H9 (cell line): ENCODE results near the gene ZNF423. TPM values are rescaled to one million over a fixed set of nuclear protein-coding genes. Genes with fewer than 3 reads are reported as not detected.

ENCODE experiments used
- DNase-seq: peaks from one replicate; pipeline ENCODE4 v3.0.0-alpha.2; 2017
- H2AFZ ChIP-seq: one replicate; pipeline ENCODE4 v1.6.1; 2013; ENCODE audit warnings: mild to moderate bottlenecking, low read length, control low read depth, moderate library complexity
- H2AK5ac ChIP-seq: 2 replicates; pipeline ENCODE4 v1.6.1; 2013; ENCODE audit warnings: low read length, control low read depth, mixed read lengths; ENCODE audit not compliant: insufficient read length
- H2BK120ac ChIP-seq: one replicate; pipeline ENCODE4 v1.6.1; 2013; ENCODE audit warnings: low read depth, mild to moderate bottlenecking, low read length, control low read depth, inconsistent platforms; ENCODE audit not compliant: poor library complexity, severe bottlenecking
- H2BK12ac ChIP-seq: 2 replicates; pipeline ENCODE4 v1.6.1; 2013; ENCODE audit warnings: low read length, control low read depth, mixed read lengths, low read depth; ENCODE audit not compliant: insufficient read length
- H2BK15ac ChIP-seq: 2 replicates; pipeline ENCODE4 v1.6.1; 2013; ENCODE audit warnings: low read depth, low read length, control low read depth
- H2BK20ac ChIP-seq: one replicate; pipeline ENCODE4 v1.6.1; 2013; ENCODE audit warnings: low read depth, mild to moderate bottlenecking, low read length, control low read depth, inconsistent platforms; ENCODE audit not compliant: poor library complexity, severe bottlenecking
- H2BK5ac ChIP-seq: 2 replicates; pipeline ENCODE4 v1.6.1; 2013; ENCODE audit warnings: low read length, control low read depth, mixed read lengths; ENCODE audit not compliant: insufficient read length
- H3K14ac ChIP-seq: 2 replicates; pipeline ENCODE4 v1.6.1; 2013; ENCODE audit warnings: low read length, control low read depth; ENCODE audit not compliant: insufficient read depth
- H3K18ac ChIP-seq: 2 replicates; pipeline ENCODE4 v1.6.1; 2013; ENCODE audit warnings: low read depth, mild to moderate bottlenecking, mixed read lengths, low read length, control low read depth; ENCODE audit not compliant: insufficient read length
- H3K23ac ChIP-seq: 2 replicates; pipeline ENCODE4 v1.6.1; 2013; ENCODE audit warnings: low read length, control low read depth, mixed read lengths, low read depth; ENCODE audit not compliant: insufficient read length
- H3K23me2 ChIP-seq: 2 replicates; pipeline ENCODE4 v1.6.1; 2013; ENCODE audit warnings: low read depth, mild to moderate bottlenecking, mixed read lengths, low read length, control low read depth; ENCODE audit not compliant: insufficient read length, poor library complexity, severe bottlenecking
- H3K27ac ChIP-seq: 2 replicates; pipeline ENCODE4 v1.5.1; 2013; ENCODE audit warnings: low read length, control low read depth, mixed read lengths, low read depth; ENCODE audit not compliant: insufficient read length
- H3K27me3 ChIP-seq: 2 replicates; pipeline ENCODE4 v1.6.1; 2013; ENCODE audit warnings: low read length, control low read depth, inconsistent platforms; ENCODE audit not compliant: insufficient read depth
- H3K4ac ChIP-seq: 2 replicates; pipeline ENCODE4 v1.6.1; 2013; ENCODE audit warnings: low read depth, mild to moderate bottlenecking, control low read depth, inconsistent platforms, low read length, moderate library complexity
- H3K4me1 ChIP-seq: 2 replicates; pipeline ENCODE4 v1.6.1; 2013; ENCODE audit warnings: low read length, control low read depth, inconsistent platforms; ENCODE audit not compliant: insufficient read depth
- H3K4me2 ChIP-seq: 2 replicates; pipeline ENCODE4 v1.6.1; 2013; ENCODE audit warnings: low read length, control low read depth, mixed read lengths; ENCODE audit not compliant: insufficient read length, insufficient read depth
- H3K56ac ChIP-seq: 2 replicates; pipeline ENCODE4 v1.6.1; 2013; ENCODE audit warnings: low read depth, mild to moderate bottlenecking, mixed read lengths, low read length, control low read depth; ENCODE audit not compliant: insufficient read length
- H3K79me1 ChIP-seq: 2 replicates; pipeline ENCODE4 v1.6.1; 2013; ENCODE audit warnings: low read depth, mild to moderate bottlenecking, moderate library complexity, low read length, control low read depth, inconsistent platforms; ENCODE audit not compliant: insufficient read depth, poor library complexity, severe bottlenecking
- H3K79me2 ChIP-seq: 2 replicates; pipeline ENCODE4 v1.6.1; 2013; ENCODE audit warnings: low read length, control low read depth, inconsistent platforms; ENCODE audit not compliant: insufficient read depth
- H3K9ac ChIP-seq: 2 replicates; pipeline ENCODE4 v1.6.1; 2013; ENCODE audit warnings: low read length, control low read depth, mixed read lengths; ENCODE audit not compliant: insufficient read length; ENCODE audit errors: extremely low read depth
- H3K9me3 ChIP-seq: one replicate; pipeline ENCODE4 v1.6.1; 2013; ENCODE audit warnings: low read depth, low read length, inconsistent platforms; ENCODE audit not compliant: control insufficient read depth
- H3T11ph ChIP-seq: one replicate; pipeline ENCODE4 v1.6.1; 2013; ENCODE audit warnings: mild to moderate bottlenecking, low read length, control low read depth, inconsistent platforms
- H4K20me1 ChIP-seq: one replicate; pipeline ENCODE4 v1.6.1; 2013; ENCODE audit not compliant: control insufficient read depth, insufficient read length, insufficient read depth
- H4K5ac ChIP-seq: 2 replicates; pipeline ENCODE4 v1.6.1; 2013; ENCODE audit warnings: low read depth, mild to moderate bottlenecking, mixed read lengths, low read length, control low read depth; ENCODE audit not compliant: insufficient read length
- H4K8ac ChIP-seq: replicated peaks from 2 replicates; pipeline ENCODE4 v1.6.1; 2013; ENCODE audit warnings: low read length, control low read depth, mixed read lengths, low read depth; ENCODE audit not compliant: insufficient read length
- H4K91ac ChIP-seq: 2 replicates; pipeline ENCODE4 v1.6.1; 2013; ENCODE audit warnings: low read depth, mild to moderate bottlenecking, moderate library complexity, mixed read lengths, low read length, control low read depth; ENCODE audit not compliant: insufficient read length
- H3K27ac Mint-ChIP-seq, 3 experiments: 2 replicates in 2 of 3; 3 replicates in 1 of 3; pipeline ENCODE4 v1.8.0; 2020 to 2021; ENCODE audit warnings: mixed read lengths in 3 of 3, mild to moderate bottlenecking in 1 of 3, moderate library complexity in 1 of 3
- H3K27me3 Mint-ChIP-seq: 2 replicates; pipeline ENCODE4 v1.8.0; 2021; ENCODE audit warnings: low read depth, mild to moderate bottlenecking, moderate library complexity, mixed read lengths
- H3K36me3 Mint-ChIP-seq, 3 experiments: 2 replicates in 2 of 3; 3 replicates in 1 of 3; pipeline ENCODE4 v1.8.0; 2020 to 2021; ENCODE audit warnings: low read depth in 3 of 3, mixed read lengths in 3 of 3; ENCODE audit not compliant: insufficient read depth in 1 of 3
- H3K4me1 Mint-ChIP-seq, 2 experiments: 2 replicates each; pipeline ENCODE4 v1.8.0; 2020; ENCODE audit warnings: mixed read lengths in 2 of 2
- H3K4me3 Mint-ChIP-seq, 2 experiments: 2 replicates in 1 of 2; 3 replicates in 1 of 2; pipeline ENCODE4 v1.8.0; 2020 to 2021; ENCODE audit warnings: mild to moderate bottlenecking in 2 of 2, mixed read lengths in 2 of 2, moderate library complexity in 1 of 2
- H3K9me3 Mint-ChIP-seq, 2 experiments: 2 replicates in 1 of 2; 3 replicates in 1 of 2; pipeline ENCODE4 v1.8.0; 2020; ENCODE audit warnings: mild to moderate bottlenecking in 2 of 2, mixed read lengths in 2 of 2, moderate library complexity in 1 of 2
- CTCF ChIP-seq: fragments of 200-600 bp; sonication (generic); conservative IDR thresholded peaks from 3 replicates; pipeline ENCODE4 v1.8.0; 2021; ENCODE audit warnings: antibody characterized with exemption, mild to moderate bottlenecking
- WGBS: extraction: QIAGEN DNeasy Blood & Tissue Kit; methylation state at CpG from one replicate; pipeline ENCODE4 v1.1.7; 2013; ENCODE audit warnings: missing lambda C conversion rate, low lambda C conversion rate, mixed read lengths; ENCODE audit not compliant: insufficient read length; ENCODE audit errors: extremely low coverage; 5-methylcytosine and 5-hydroxymethylcytosine counted together
- total RNA-seq: library from RNA; stranded (reverse); gene quantifications from 2 replicates; pipeline ENCODE4 v1.2.1, GENCODE V29; 2021

ZNF423 gene
- total RNA-seq, 1 experiment from 2014 or later = 51.5 TPM

DNA sequence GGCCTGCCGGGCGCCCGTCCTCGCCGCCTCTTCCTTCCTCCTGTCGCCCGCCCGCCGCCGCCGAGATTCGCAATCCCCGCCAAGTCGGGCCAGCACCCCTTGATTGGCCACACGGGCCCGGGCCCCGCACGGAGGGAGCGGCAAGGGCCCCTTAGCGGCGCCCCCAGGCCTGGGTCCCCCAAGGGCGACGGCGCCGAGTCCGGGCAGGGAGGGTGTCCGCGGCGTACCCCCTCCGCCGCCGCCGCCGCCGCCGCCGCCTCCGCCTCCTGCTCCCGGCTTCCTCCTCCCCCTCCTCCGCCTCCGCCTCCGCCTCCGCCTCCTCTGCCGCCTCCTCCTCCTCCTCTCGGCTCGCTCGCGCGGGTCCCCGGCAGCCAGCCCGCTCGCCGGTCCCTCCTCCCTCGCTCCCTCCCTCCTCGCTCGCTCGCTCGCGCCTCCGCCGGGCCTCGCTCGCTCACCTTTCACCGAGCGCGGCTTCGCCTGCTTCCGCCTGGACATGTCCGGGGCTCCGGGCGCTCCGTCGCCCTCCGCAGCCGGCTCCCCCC, 561 bp downstream of the ZNF423 start:
- Histone ChIP-seq H3K18ac (no peak overlapping the region), H2BK12ac (no peak overlapping the region), H2AK5ac (no peak overlapping the region), H3K9me3 (no peaks in the 10 kb centered on the region), H3K23me2 (peaks cover 23% of the 10 kb centered on the region), H3K56ac (no peak overlapping the region), H3K23ac (no peak overlapping the region), H2BK20ac (no peak overlapping the region), H3K4me1 (peaks cover 4% of the 10 kb centered on the region; the same call in 1 of the 2 replicates), H2BK5ac (no peak overlapping the region), H3K79me1 (peaks cover 3% of the 10 kb centered on the region), H4K5ac (no peak overlapping the region), H2AFZ (no peak overlapping the region), H2BK15ac (no peak overlapping the region), H3K4me2 (no peak overlapping the region), H3K79me2 (peaks cover 26% of the 10 kb centered on the region; the same call in 1 of the 2 replicates), H2BK120ac (no peak overlapping the region), H3K27me3 (peaks cover 2% of the 10 kb centered on the region; the same call in 1 of the 2 replicates), H3K4ac (no peak overlapping the region), H3K14ac (peak overlapping the region; percentile 75; the same call in 1 of the 2 replicates), H4K20me1 (no peaks in the 10 kb centered on the region), H3T11ph (no peak overlapping the region), H3K9ac (no peak overlapping the region), H3K27ac (no peak overlapping the region), H4K8ac (no peak overlapping the region), H4K91ac (no peak overlapping the region)
- WGBS = no CpG with 5 or more reads among the region's 75 CpGs
- no peak for TF ChIP-seq CTCF
- Mint-ChIP-seq H3K9me3 (no peaks in the 10 kb centered on the region), H3K4me1 (peaks cover 49 to 51% of the 10 kb centered on the region in 2 experiments), H3K4me3 (peak overlapping the region; percentile 78 to 80), H3K27me3 (peaks cover 22% of the 10 kb centered on the region), H3K36me3 (peaks cover 0 to 12% (median 0%) of the 10 kb centered on the region in 3 experiments; a peak in 2 of 7 replicates), H3K27ac (no peak overlapping the region)
- peak; percentile 86 for DNase-seq
